Measurements from ENCODE around the gene CDO1.

GRCh38 chr5:115817386-115817785 is 927 bp upstream of the CDO1 start:
- TF ChIP-seq CTCF (IDR thresholded peaks at IDR 0.05) (no peak), POLR2AphosphoS5 (IDR thresholded peaks at IDR 0.05) (no peak), EP300 (IDR thresholded peaks at IDR 0.05) (no peak)
